GM12891 (cell line): ENCODE results near the gene CES1.
"Not testable (repeated sequence)": the region's sequence is repeated elsewhere in the genome, so short reads cannot be mapped to it uniquely, and the experiment has no call there.

Experiments
- PAX5 ChIP-seq: IDR thresholded peaks from 2 replicates; pipeline ENCODE4 v1.6.1; 2011; ENCODE audit warnings: low read length, moderate library complexity, mild to moderate bottlenecking; ENCODE audit not compliant: insufficient read depth, severe bottlenecking
- POLR2A ChIP-seq: IDR thresholded peaks from 2 replicates; pipeline ENCODE4 v1.6.1; 2011; ENCODE audit warnings: low read depth, low read length, control low read depth
- POLR2AphosphoS5 ChIP-seq: IDR thresholded peaks from 2 replicates; pipeline ENCODE4 v1.6.1; 2011; ENCODE audit warnings: low read depth, low read length, control low read depth
- SPI1 ChIP-seq: IDR thresholded peaks from 2 replicates; pipeline ENCODE4 v1.6.1; 2011; ENCODE audit warnings: low read depth, low read length, control low read depth

DNA sequence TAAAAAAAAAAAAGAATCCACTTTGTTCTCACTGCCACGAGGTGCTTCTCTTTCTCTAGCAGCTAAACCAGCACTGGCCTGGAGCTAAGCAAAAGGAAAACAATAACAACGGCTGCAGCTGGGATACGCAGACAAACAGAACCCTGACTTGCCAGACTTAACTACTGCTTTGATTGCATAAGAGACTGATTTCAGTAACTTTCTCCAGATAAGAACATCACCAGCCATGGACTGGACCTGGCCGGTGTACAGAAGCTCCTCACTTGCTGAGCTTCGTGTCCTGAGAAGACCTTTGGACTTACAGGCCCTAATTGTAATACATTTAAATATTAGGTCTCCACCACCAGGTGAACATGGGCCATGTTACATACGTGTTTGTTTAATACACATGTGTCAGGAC lies 27.8 kb downstream of the CES1 start:
- TF ChIP-seq POLR2AphosphoS5, PAX5, POLR2A, SPI1: not testable (repeated sequence)
